ENCODE measurements around the gene TRAPPC6A. TPM values are rescaled to one million over a fixed set of nuclear protein-coding genes. Genes with fewer than 3 reads are reported as not detected.

The TRAPPC6A gene
- total RNA-seq, 1 donor from 2014 or later = 14.7 TPM

- DNase-seq (ENCODE audit: low read depth) = no peak
- H3K9me3 Mint-ChIP-seq (ENCODE audit: unreplicated experiment) = no peaks in the 10 kb centered on the region
- H3K4me1 Mint-ChIP-seq (ENCODE audit: low read depth, unreplicated experiment) = peaks cover 17% of the 10 kb centered on the region
These were observed 39.7 kb downstream of the TRAPPC6A start for GRCh38 chr19:45138303-45138751.

GRCh38 chr19:45137179-45137761, 40.8 kb downstream of the TRAPPC6A start:
- Mint-ChIP-seq H3K27me3 (ENCODE audit: low read depth, unreplicated experiment) (no peaks in the 10 kb centered on the region), H3K36me3 (ENCODE audit: low read depth, unreplicated experiment) (peaks cover 6% of the 10 kb centered on the region), H3K4me3 (ENCODE audit: unreplicated experiment) (no peak overlapping the region), H3K4me1 (ENCODE audit: low read depth, unreplicated experiment) (peaks cover 17% of the 10 kb centered on the region), H3K9me3 (ENCODE audit: unreplicated experiment) (no peaks in the 10 kb centered on the region), H3K27ac (ENCODE audit: unreplicated experiment) (no peak overlapping the region)
- H3K27ac ChIP-seq (ENCODE audit: low read depth, low read length) = no peak overlapping the region
- FAIRE-seq = no peak
- H3K36me3 ChIP-seq (ENCODE audit: insufficient read depth, low read length) = peaks cover under 1% of the 10 kb centered on the region
- H4K20me1 ChIP-seq (ENCODE audit: insufficient read depth, low read length) = peaks cover 66% of the 10 kb centered on the region
- peaks cover 54% of the 10 kb centered on the region for H3K79me2 ChIP-seq (ENCODE audit: insufficient read depth, low read length)
- TF ChIP-seq, protein P1, sequence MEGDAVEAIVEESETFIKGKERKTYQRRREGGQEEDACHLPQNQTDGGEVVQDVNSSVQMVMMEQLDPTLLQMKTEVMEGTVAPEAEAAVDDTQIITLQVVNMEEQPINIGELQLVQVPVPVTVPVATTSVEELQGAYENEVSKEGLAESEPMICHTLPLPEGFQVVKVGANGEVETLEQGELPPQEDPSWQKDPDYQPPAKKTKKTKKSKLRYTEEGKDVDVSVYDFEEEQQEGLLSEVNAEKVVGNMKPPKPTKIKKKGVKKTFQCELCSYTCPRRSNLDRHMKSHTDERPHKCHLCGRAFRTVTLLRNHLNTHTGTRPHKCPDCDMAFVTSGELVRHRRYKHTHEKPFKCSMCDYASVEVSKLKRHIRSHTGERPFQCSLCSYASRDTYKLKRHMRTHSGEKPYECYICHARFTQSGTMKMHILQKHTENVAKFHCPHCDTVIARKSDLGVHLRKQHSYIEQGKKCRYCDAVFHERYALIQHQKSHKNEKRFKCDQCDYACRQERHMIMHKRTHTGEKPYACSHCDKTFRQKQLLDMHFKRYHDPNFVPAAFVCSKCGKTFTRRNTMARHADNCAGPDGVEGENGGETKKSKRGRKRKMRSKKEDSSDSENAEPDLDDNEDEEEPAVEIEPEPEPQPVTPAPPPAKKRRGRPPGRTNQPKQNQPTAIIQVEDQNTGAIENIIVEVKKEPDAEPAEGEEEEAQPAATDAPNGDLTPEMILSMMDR (IDR thresholded peaks at IDR 0.05; ENCODE audit: insufficient read depth, low read depth, low read length) = no peak
- TF ChIP-seq EZH2 (IDR thresholded peaks at IDR 0.05; ENCODE audit: insufficient read depth, low read length) = no peak
- no peak overlapping the region for H3K9ac ChIP-seq (ENCODE audit: low read length)
- H2AFZ ChIP-seq (ENCODE audit: low read depth, low read length) = no peak overlapping the region
- no peaks in the 10 kb centered on the region for H3K9me3 ChIP-seq (ENCODE audit: insufficient read depth, low read depth, low read length)
- H3K4me2 ChIP-seq (ENCODE audit: low read length) = no peak overlapping the region
- DNase-seq (ENCODE audit: low read depth) = peak; percentile 25
- no peak overlapping the region for H3K4me3 ChIP-seq (ENCODE audit: insufficient read depth, low read depth, low read length)
- no peaks in the 10 kb centered on the region for H3K27me3 ChIP-seq (ENCODE audit: insufficient read depth, low read length)
- H3K4me1 ChIP-seq (ENCODE audit: insufficient read depth, low read length) = no peaks in the 10 kb centered on the region

More at GRCh38 chr19:45138303-45138751, 39.7 kb downstream of the TRAPPC6A start:
- H3K4me1 ChIP-seq (ENCODE audit: insufficient read depth, low read length) = no peaks in the 10 kb centered on the region
- peaks cover 3% of the 10 kb centered on the region for H3K36me3 ChIP-seq (ENCODE audit: insufficient read depth, low read length)
- no peak for FAIRE-seq
- no peaks in the 10 kb centered on the region for H3K9me3 ChIP-seq (ENCODE audit: insufficient read depth, low read depth, low read length)
- no peaks in the 10 kb centered on the region for H3K27me3 Mint-ChIP-seq (ENCODE audit: low read depth, unreplicated experiment)
- H3K4me2 ChIP-seq (ENCODE audit: low read length) = no peak overlapping the region
- no peak overlapping the region for H3K9ac ChIP-seq (ENCODE audit: low read length)
- H3K4me3 ChIP-seq (ENCODE audit: insufficient read depth, low read depth, low read length) = no peak overlapping the region
- H3K79me2 ChIP-seq (ENCODE audit: insufficient read depth, low read length) = peaks cover 45% of the 10 kb centered on the region
- no peak overlapping the region for H3K27ac Mint-ChIP-seq (ENCODE audit: unreplicated experiment)
- no peak overlapping the region for H3K27ac ChIP-seq (ENCODE audit: low read depth, low read length)
- peaks cover 63% of the 10 kb centered on the region for H4K20me1 ChIP-seq (ENCODE audit: insufficient read depth, low read length)
- H3K4me3 Mint-ChIP-seq (ENCODE audit: unreplicated experiment) = no peak overlapping the region
- H2AFZ ChIP-seq (ENCODE audit: low read depth, low read length) = no peak overlapping the region
- peaks cover 10% of the 10 kb centered on the region for H3K36me3 Mint-ChIP-seq (ENCODE audit: low read depth, unreplicated experiment)
- H3K27me3 ChIP-seq (ENCODE audit: insufficient read depth, low read length) = no peaks in the 10 kb centered on the region
- no peak for TF ChIP-seq EZH2 (IDR thresholded peaks at IDR 0.05; ENCODE audit: insufficient read depth, low read length)
- TF ChIP-seq, protein P1 (IDR thresholded peaks at IDR 0.05; ENCODE audit: insufficient read depth, low read depth, low read length) = no peak

GRCh38 chr19:45136507-45137178, 41.4 kb downstream of the TRAPPC6A start:
- H3K27me3 Mint-ChIP-seq (ENCODE audit: low read depth, unreplicated experiment) = no peaks in the 10 kb centered on the region
- no peak overlapping the region for H3K27ac ChIP-seq (ENCODE audit: low read depth, low read length)
- no peak for DNase-seq (ENCODE audit: low read depth)

More at GRCh38 chr19:45136507-45137178, 41.4 kb downstream of the TRAPPC6A start:
- no peaks in the 10 kb centered on the region for H3K9me3 ChIP-seq (ENCODE audit: insufficient read depth, low read depth, low read length)
- Mint-ChIP-seq H3K36me3 (ENCODE audit: low read depth, unreplicated experiment) (peaks cover 9% of the 10 kb centered on the region), H3K9me3 (ENCODE audit: unreplicated experiment) (no peaks in the 10 kb centered on the region), H3K4me1 (ENCODE audit: low read depth, unreplicated experiment) (peaks cover 17% of the 10 kb centered on the region), H3K27ac (ENCODE audit: unreplicated experiment) (peak overlapping the region; percentile 54), H3K4me3 (ENCODE audit: unreplicated experiment) (no peak overlapping the region)
- no peak overlapping the region for H3K9ac ChIP-seq (ENCODE audit: low read length)
- no peaks in the 10 kb centered on the region for H3K36me3 ChIP-seq (ENCODE audit: insufficient read depth, low read length)
- TF ChIP-seq EZH2 (IDR thresholded peaks at IDR 0.05; ENCODE audit: insufficient read depth, low read length) = no peak
- TF ChIP-seq, protein P1 (IDR thresholded peaks at IDR 0.05; ENCODE audit: insufficient read depth, low read depth, low read length) = no peak
- peaks cover 58% of the 10 kb centered on the region for H3K79me2 ChIP-seq (ENCODE audit: insufficient read depth, low read length)
- no peak for FAIRE-seq
- no peaks in the 10 kb centered on the region for H3K27me3 ChIP-seq (ENCODE audit: insufficient read depth, low read length)
- H3K4me3 ChIP-seq (ENCODE audit: insufficient read depth, low read depth, low read length) = no peak overlapping the region
- peaks cover 72% of the 10 kb centered on the region for H4K20me1 ChIP-seq (ENCODE audit: insufficient read depth, low read length)
- no peaks in the 10 kb centered on the region for H3K4me1 ChIP-seq (ENCODE audit: insufficient read depth, low read length)
- H3K4me2 ChIP-seq (ENCODE audit: low read length) = no peak overlapping the region
- H2AFZ ChIP-seq (ENCODE audit: low read depth, low read length) = no peak overlapping the region
